HG03439 (cell line): Measurements from ENCODE around the gene TMEM38B.

Experiments used
- ATAC-seq: cut with Tn5 transposase; IDR thresholded peaks from one replicate; pipeline ENCODE4 v1.9.1; 2021; ENCODE audit warnings: mild to moderate bottlenecking, moderate library complexity; ENCODE audit not compliant: unreplicated experiment

TMEM38B gene, protein sequence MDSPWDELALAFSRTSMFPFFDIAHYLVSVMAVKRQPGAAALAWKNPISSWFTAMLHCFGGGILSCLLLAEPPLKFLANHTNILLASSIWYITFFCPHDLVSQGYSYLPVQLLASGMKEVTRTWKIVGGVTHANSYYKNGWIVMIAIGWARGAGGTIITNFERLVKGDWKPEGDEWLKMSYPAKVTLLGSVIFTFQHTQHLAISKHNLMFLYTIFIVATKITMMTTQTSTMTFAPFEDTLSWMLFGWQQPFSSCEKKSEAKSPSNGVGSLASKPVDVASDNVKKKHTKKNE

DNA sequence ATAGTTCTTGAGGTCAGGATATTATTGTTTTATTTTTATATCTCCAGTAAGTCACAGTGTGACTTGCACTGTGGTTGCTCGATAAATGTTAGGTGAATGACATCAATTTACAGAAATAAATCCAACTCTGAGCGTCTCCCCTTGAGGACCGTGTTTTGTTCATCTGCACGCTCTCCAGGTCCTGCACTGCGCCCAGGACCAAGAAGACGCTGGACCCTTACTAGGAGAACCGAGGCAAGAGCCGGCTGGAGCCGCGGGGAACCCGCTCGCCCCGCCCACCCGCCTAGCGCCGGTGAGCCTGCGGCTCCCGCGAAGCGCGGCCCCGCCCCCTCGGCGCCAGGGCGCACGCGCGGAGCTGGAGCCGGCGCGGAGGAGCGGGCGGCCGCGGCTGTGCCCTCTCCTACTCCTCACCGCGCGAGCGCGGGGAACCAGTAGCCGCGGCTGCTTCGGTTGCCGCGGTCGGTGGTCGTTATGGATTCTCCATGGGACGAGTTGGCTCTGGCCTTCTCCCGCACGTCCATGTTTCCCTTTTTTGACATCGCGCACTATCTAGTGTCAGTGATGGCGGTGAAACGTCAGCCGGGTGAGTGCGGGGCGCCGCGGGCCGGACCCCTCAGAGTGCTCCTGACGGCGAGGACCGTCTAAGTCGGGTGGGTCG, at the start of gene TMEM38B:
TMEM38B (plus strand) TSS at position 352 of the 658 bp plus-strand sequence; CDS start at position 472, 120 bp downstream.
- ATAC-seq, result peak; percentile 80

DNA sequence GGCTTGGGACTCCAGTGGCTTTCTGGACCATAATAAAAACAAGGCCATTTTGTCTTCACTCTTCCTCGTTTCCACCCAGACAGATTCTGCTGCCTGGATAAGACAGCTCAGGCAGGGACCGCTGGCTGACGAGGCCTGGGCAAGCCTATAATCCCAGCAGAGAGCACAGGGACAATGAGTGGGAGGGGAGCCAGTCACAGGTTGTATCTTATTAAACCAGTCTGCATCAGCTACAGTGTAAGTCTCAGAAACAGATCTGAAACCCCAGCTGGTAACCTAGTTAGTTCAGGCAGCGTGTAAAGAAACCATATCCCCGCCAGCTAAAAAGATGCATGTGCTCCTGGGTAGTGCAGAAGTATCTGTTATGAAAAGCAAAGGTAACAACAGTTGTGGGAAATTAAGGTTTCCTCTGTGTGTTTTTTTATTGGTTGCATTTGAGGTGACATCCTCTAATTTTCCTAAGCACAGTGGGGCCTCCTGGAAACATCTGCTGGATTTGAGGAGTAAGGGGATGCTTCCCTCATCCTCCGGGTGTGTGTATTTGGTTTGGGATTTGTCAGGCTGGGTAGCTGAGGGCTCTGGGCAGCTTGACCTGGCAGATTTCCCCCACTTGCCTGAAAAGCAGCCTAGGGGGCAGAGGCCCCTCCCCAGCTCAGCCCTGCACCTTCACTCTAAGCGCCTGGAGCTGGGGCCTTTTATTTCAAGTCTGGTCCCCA, 47.3 kb upstream of the TMEM38B start:
- ATAC-seq, result no peak

DNA sequence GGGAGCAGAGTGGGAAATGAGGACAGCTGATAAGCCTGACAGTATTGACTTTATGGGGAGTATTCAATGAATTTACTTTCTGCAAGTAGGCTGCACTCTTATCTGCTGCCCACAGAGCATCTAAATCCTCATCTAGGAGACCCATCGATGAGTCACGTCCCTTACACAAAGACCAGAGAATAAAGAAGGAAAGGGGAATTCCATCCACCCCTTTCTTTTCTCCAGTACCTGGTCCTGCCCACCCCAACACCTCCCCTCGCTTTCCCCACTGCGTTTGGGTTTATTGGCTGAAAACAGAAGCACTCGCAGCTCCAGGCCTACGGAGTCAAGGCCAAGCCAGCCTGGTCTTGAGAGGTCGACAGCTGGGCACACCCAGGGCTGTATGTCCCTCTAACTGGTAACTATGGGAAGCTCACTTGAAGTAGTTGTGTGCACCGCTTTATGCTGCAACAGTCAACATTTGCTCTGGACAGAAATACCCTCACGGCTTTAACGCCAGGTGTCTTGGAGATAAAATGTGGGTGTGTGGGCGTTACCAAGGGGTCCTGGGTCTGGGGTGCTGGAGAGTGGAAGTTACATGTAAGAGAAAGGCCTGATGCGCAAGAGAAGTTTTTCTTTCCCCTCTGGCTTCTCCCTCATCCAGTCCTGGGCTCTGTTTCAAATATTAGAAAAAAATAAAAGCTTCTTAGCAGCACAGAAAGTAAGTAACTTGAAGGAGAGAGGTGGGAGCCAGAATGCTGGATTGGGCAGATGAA, 46.6 kb upstream of the TMEM38B start:
- no peak for ATAC-seq

DNA sequence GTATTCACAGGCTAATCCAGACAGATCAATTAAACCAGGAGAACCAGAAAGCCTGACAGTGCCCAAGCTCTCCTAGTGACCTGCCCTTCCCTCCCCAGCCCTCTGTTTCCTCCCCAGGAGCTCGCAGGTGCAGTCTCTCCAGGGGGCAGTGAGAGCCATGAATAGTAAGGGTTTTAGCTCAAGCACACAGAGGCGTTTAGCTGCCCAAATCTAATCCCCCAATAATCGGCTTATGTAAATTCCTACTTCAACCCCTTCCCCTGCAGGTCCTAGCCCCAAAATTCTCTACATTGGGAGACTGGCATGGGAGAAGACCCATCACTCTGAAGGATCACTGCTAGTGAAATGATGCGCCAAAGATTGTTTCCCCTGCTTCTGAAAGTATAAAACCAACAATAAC, 42.5 kb upstream of the TMEM38B start:
- ATAC-seq, result no peak

DNA sequence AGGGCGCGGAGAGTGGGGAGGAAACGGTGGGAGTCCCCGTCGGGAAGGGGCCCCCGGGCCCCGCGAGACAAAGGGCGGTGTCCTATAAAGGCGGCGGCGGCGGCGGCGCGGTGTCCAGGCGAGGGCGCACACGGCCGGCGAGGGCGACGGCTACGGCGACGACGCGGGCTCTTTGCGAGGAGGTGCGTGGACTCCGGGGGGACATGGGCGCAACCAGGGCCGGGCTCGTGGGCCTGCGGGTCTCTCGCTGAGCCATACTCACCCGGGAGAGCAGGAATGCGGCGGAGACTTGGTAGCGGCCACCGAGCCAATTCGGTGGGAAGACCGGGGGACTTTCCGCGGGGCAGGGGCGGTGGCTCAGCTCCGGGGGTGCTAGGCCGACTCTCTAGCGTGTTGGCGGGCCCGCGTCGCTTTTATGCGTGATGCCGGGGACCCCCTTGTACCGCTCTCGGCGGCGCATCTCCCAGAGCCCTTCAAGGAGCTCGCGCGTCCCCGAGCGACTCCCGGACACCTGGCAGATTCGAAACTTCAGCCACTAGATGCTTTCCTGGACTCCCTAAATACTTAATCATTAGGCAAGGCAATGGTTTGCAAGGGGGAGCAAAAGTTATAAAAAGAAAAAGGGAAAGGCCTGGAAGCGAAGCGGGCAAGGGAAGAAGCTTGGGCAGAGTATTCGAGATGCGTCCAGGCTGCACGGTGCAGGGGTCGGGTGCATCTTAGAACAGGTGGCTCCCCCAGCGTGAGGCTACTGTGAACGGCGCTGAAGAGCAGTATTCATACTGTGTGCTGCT, 38.0 kb upstream of the TMEM38B start:
- ATAC-seq, result peak; percentile 68

DNA sequence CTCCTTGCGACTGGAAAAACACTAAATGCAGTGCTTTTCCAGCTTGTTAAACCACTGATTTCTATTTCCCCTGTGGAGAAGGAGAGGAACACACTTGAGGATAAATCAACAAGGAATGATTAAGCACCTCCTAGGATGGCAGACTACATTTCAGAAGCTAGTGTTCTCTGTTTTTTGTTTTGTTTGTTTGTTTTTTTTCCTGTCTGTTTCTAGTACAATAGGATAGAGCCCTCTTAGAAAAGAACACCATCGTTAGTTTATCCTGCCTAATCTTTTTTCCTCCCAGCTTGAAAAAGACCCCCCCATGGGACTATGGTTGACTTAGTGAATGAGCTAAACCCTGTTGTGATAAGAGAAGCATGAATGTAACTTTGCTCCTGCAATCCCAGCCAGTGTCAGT, 36.0 kb upstream of the TMEM38B start:
- ATAC-seq, result no peak

DNA sequence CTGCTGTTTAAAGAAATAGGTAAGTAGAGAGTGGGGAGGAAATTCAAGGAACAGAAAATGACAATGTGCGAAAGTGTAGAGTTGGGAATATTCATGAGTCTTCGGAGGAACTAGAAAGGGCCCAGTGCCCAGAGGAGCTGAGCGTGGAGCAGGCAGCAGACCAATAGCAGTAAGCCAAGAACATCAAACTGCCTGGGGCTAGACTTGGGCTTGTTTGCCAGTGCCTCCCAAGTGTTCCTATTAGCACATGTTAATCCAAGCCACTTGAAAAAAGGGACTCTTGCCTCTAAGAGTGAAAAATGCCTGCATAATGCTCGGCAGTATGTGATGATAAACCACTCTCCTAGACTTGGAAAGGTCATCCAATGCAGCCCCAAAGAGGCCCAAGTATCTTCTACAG, 33.3 kb upstream of the TMEM38B start:
- no peak for ATAC-seq

DNA sequence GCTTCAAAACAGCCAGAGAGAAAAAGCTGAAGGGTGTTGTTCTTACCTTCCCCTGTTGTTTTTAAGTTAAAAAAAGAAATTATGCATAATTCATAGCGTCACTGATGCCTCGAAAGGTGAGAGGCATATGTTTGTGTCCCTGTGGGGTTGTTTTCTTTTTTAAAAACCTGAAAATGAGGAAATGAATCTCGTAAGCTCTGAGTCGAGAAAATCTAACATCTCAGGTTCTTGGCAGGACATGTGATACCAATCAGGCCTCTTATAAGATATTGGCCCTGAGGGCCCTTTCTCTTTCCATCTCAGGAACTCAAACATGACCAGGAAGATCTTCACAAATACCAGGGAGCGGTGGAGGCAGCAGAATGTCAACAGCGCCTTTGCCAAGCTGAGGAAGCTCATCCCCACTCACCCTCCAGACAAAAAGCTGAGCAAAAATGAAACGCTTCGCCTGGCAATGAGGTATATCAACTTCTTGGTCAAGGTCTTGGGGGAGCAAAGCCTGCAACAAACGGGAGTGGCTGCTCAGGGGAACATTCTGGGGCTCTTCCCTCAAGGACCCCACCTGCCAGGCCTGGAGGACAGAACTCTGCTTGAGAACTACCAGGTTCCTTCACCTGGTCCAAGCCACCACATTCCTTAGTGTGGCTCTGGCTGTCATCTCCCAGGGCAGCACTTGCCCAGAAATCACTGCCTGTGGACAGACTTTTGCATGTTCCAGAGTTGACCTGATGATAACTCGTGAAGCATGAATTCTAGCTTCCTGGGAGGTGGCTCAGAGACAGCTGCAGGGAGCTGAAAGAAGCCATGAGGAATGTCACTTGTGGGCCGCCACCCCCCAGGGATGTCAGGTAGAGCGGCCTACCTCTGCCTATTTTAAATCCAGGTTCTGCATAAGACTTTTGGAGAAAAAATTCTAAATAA, 31.9 kb upstream of the TMEM38B start, which contains the start of gene TAL2:
TAL2 (plus strand) TSS at position 274 of the 921 bp plus-strand sequence; CDS start at position 314, 40 bp downstream.
- ATAC-seq, result peak; percentile 86

DNA sequence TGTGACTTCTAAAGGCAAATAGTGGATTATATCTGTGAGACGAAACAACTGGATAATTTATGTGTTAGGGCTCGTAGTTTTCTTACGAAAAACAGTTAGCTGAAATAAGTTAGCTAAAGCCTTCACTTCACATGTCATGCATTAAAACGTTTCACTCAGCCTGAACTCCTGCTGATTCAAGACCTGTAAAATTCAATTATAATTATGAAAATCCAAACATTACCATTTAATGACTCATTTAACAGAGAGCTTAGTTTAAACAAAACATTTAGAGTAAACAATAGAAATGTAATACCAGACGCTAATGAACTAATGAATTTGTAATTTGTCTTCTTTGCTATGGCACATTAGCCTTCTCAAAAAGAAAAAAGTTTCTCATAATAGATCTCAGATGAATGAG, 30.4 kb upstream of the TMEM38B start:
- ATAC-seq, result no peak

DNA sequence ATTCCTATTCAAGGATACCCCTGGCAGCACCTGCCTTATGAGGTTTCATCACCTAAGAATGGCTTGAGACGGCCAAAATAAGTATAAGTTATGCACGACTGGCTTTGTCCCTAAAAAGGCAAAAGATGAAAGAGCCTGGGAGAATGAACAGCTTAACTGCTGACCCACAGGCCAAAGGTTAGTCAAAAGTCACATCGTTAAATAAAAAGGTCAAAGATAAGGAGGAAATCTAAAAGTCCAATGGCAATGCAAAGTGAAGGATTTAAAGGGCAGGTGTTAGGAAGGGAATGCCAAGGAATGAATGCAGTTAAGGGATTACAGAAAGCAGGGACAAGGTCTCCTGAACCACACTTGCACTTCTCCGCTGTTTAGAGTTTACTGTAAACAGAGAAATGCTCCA, 26.5 kb upstream of the TMEM38B start:
- ATAC-seq, result no peak

DNA sequence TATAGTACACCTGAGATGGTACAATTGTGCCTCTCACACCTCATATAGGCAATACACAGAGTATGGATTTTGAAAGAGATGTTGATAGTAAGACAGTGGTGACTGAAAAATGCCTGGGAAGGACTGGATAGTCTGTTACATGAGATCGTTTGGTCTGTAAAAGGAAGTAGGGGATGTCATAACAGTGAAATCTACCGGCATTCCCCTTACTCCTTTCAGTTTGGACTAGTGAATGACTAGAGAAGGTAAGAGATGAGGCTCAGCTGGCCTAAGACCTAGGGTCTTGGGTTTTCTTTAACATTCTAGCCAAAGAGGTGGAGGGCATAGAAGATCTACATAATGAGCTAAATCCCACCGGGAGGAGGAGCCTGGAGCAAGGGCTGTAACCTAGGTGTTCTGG, 24.0 kb upstream of the TMEM38B start:
- ATAC-seq, result no peak

DNA sequence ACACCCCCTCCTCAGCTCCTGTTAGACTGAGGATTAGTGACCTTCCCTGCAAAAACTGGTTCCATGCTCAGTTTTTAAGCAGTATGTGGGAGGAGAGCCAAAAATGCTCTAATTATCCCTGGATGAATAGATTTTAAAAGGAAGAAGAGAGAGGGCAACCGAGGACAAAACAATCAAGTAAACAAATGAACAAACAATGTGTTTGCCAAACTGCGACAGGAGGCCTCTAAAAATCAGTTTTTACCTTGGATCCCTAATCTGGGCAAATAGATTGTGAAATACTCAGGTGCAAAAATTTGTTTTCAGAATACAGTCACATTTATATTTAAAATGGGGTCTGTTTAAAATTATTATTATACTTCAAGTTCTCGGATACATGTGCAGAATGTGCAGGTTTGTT, 23.6 kb upstream of the TMEM38B start:
- no peak for ATAC-seq

DNA sequence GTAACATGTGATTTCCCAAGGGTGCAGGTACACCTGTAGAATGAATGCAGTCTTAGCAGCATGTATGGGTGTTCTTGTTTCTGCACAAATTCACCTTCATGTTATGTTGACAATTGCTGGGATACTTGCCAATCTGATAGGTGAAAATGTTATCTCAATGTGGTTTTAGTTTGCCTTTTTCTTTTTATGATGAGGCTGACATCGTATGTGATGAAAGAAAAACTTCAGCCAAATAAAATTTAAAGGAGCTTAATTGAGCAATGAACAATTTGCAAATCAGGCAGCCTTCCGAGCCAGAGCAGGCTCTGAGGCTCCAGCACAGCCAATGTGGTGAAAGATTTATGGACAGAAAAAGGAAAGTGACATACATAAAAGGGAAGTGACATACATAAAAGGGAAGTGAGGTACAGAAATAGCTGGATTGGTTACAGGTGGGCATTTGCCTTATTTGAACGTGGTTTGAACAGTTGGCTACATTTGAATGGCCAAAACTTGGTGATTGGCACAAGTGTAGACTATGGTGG, 21.6 kb upstream of the TMEM38B start:
- ATAC-seq, result no peak

DNA sequence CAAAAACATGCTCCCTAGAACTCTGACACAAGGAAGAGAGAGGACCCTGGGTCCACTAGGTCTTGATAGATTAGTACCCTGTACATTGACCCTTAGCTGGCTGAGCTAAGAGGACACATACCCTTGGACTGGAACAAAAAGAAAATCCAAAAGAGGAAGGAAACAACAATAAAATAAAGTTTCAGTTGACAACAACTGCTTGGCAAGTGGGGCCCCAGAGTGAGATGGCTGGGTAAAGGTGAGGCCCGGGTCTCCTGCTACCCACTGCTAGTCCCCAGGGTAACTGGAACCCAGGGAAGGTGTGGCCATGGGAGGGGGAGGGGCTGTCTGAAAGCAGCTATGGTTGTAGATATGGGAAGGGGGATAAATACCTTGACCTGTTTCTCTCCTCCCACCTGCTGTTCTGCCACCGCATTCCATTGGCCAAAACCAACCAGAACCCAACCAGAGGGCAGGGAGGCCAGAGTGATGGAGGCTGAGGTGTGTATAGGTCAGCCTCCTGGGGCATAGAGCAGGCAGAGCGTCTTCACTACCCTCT, 20.4 kb upstream of the TMEM38B start:
- ATAC-seq, result no peak

DNA sequence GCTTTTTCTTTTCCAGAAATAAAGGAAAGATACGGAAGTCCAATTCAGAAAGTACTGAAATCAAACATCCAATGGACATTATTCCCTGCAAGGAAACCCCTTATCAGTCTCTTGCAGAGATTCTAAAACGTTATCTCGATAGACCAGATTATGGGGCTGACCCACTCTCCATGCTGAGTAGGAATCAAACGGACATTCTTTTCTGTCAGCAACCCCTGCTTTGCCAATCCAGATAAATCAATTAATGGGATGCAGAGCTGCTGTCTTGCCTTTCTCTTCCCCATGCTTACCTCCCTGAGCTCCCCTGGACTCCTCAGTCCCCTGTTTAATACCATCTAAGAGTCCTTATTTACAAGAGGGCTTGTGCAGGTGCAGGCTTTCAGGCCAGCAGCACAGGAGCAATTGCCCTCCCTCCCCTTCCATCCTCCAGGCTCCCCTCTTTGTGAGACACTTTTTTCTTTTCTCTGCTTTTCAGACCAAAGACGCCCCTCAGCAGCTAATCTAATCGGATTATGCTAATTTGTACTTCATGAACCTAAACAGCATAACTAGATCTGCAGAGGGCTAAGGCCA, 17.9 kb upstream of the TMEM38B start:
- no peak for ATAC-seq

DNA sequence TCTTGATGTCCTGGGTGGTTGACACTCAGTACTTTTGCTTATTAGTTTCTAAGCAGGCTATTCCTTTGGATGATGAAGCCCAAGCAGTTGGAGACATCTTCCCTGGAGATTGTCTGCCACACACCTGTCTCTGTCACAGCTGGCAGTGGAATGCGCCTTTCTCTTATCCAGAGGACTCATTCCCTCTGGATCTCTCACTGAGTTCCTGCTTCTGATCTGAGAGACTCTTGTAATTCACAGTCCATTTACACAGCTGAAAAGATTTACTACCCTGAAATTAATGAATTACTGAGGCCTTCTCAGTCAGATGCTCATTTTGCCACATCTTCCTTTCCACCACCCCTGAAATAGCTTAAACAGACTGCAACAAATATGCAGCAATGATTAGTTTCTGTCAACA, 16.2 kb upstream of the TMEM38B start:
- ATAC-seq, result no peak

DNA sequence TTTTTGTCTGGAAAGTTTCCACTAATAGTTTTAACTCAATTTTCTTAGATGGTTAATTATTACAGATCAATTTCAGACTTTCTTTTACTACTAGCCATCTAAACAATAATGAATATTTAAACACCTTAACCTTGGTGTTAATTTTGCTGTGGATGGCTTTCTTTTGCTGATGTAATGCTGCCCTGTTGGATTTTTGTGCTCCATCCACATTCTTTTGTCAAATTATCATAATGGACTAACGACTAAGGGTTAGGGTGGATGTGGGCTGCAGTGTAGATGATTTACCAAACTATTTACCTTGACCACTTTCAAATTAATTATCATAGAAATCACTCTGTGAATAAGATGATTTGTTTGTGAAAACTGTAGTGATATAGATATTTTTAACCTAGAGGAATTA, 15.6 kb upstream of the TMEM38B start:
- ATAC-seq, result no peak

DNA sequence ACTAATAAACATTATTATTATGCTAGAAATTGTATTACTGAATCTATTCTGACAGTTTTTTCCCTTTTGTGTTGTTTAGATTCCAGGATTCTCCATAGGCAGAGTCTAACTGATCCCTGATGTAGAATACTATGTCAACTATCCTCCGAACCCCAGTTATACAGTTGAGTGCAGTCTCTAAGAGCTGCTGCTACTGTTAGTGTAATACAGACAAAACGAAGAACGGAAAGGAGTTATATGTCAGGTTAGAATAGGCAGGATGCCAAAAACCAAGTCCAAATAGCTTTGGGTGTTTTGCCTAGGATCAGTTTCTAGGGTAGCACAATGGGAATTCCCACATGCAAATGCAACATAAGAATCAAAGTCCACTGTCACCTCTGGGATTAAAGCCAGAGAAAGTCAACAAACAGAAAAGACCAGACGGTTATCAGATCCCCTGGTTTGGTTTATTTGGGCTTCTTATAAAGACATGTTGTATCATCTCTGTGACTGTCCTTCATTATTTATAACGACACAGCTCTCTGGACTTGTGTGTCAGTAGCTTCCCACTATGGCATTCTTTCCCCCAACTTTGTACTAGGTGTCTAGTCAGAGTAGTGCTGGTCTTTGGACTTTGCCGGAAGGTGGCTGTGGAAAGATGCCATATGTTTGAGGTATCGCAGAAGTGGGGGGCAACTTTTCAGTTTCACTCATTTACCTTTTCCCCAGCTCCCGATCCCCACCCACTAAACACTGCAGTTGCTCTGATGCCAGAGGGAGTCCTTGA, 14.9 kb upstream of the TMEM38B start:
- no peak for ATAC-seq
